ENCODE results near the gene BRD7.

Gene BRD7

DNA sequence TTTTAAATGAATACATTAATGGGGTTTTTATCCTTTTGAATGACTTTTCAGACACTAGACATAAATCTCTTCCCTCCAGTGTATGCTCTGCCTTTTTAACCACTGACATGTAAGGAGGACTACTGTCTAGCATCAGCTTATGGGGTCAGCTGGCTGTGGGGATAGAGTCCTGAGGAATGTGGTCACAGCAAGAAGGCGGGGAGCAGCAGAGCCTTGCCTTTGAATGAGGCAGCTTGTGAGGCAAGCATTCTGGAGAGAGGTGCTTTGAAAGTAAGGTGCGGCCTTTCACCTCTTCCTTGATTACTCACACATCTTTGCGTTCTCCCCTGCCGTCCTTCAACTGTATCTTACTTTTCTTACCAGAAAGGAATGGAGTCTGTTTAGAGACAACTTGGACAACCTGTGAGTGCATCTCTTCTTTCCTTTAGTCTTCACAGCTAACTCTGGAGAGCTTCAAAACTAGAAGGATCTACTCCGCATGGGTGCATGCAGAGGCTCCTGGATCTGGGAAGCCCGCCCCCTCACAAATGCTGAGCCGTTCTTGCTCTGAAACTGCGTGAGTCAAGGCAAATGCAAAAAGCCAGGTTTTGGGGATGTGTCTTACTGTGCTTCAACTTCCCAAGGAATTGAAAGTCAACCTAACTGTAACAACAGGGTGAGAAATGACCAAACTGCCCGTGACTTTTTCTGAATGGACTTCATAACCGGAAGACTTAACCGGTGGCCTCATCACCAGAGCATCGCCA lies 52.5 kb downstream of the BRD7 start:
- no peaks in the 10 kb centered on the region for H3K79me2 ChIP-seq (ENCODE audit: insufficient read depth, low read length)
- H3K9me2 ChIP-seq (replicated peaks; ENCODE audit: low read depth, low read length) = no peaks in the 10 kb centered on the region
- H2AFZ ChIP-seq (ENCODE audit: low read length) = no peak overlapping the region
- no peak overlapping the region for H3K9ac ChIP-seq (ENCODE audit: low read depth, low read length, poor library complexity, severe bottlenecking)
- no peak for TF ChIP-seq EZH2phosphoT487 (IDR thresholded peaks at IDR 0.05; ENCODE audit: borderline replicate concordance)
- TF ChIP-seq, protein P1, sequence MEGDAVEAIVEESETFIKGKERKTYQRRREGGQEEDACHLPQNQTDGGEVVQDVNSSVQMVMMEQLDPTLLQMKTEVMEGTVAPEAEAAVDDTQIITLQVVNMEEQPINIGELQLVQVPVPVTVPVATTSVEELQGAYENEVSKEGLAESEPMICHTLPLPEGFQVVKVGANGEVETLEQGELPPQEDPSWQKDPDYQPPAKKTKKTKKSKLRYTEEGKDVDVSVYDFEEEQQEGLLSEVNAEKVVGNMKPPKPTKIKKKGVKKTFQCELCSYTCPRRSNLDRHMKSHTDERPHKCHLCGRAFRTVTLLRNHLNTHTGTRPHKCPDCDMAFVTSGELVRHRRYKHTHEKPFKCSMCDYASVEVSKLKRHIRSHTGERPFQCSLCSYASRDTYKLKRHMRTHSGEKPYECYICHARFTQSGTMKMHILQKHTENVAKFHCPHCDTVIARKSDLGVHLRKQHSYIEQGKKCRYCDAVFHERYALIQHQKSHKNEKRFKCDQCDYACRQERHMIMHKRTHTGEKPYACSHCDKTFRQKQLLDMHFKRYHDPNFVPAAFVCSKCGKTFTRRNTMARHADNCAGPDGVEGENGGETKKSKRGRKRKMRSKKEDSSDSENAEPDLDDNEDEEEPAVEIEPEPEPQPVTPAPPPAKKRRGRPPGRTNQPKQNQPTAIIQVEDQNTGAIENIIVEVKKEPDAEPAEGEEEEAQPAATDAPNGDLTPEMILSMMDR (conservative IDR thresholded peaks at IDR 0.05; ENCODE audit: low read length) = no peak
- peaks cover 27% of the 10 kb centered on the region for H3K4me1 ChIP-seq (ENCODE audit: insufficient read depth, low read length, poor library complexity, severe bottlenecking)
- H3K36me3 ChIP-seq (ENCODE audit: insufficient read depth, low read length) = peaks cover 88% of the 10 kb centered on the region
- H3K27me3 ChIP-seq (ENCODE audit: insufficient read depth, low read length, poor library complexity, severe bottlenecking) = no peaks in the 10 kb centered on the region
- H4K20me1 ChIP-seq (ENCODE audit: insufficient read depth, low read length, poor library complexity, severe bottlenecking) = no peaks in the 10 kb centered on the region
- no peak overlapping the region for H3K4me2 ChIP-seq (ENCODE audit: low read depth, low read length, poor library complexity, severe bottlenecking)
- no peak overlapping the region for H3K4me3 ChIP-seq (ENCODE audit: low read length, poor library complexity, severe bottlenecking)
- no peaks in the 10 kb centered on the region for H3K9me3 ChIP-seq (ENCODE audit: insufficient read depth, low read depth, low read length)
- peaks cover 9% of the 10 kb centered on the region for H3F3A ChIP-seq (ENCODE audit: low read depth)

DNA sequence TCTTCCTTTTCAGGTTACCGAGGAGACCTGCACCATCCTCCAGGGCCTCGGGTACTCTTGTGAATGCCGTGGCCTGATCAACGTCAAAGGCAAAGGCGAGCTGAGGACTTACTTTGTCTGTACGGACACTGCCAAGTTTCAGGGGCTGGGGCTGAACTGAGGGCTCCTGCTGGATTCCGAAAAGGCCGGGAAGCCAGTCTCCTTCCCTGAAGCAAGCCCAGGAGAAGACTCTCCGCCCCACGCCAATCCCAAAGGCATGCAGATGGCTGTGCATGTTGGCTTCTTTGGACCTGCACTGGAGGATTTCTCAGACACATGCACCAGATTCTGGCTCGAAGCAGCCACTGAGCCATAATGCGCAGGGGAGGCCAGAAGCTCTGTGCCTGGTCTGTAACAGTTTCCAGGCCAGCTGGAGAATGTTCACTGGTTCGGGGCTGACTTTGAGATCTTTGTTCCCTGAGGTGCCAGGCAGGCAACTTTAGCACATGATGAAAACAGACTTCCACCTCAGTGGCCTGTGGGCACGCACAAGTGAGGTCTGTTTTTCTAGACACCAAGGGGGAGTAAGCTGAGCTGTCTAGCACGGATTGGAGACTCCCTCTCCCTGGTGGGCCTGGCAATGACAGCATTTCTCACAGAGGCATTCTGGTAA lies 53.3 kb downstream of the BRD7 start:
- no peak overlapping the region for H2AFZ ChIP-seq (ENCODE audit: low read length)
- H3K9ac ChIP-seq (ENCODE audit: low read depth, low read length, poor library complexity, severe bottlenecking) = no peak overlapping the region
- no peaks in the 10 kb centered on the region for H3K9me2 ChIP-seq (replicated peaks; ENCODE audit: low read depth, low read length)
- peaks cover 87% of the 10 kb centered on the region for H3K36me3 ChIP-seq (ENCODE audit: insufficient read depth, low read length)
- H3K4me1 ChIP-seq (ENCODE audit: insufficient read depth, low read length, poor library complexity, severe bottlenecking) = peaks cover 23% of the 10 kb centered on the region
- H3K9me3 ChIP-seq (ENCODE audit: insufficient read depth, low read depth, low read length) = no peaks in the 10 kb centered on the region
- TF ChIP-seq, protein P1 (conservative IDR thresholded peaks at IDR 0.05; ENCODE audit: low read length) = no peak
- no peak for TF ChIP-seq EZH2phosphoT487 (IDR thresholded peaks at IDR 0.05; ENCODE audit: borderline replicate concordance)
- no peak overlapping the region for H3K4me3 ChIP-seq (ENCODE audit: low read length, poor library complexity, severe bottlenecking)
- no peaks in the 10 kb centered on the region for H4K20me1 ChIP-seq (ENCODE audit: insufficient read depth, low read length, poor library complexity, severe bottlenecking)
- H3K79me2 ChIP-seq (ENCODE audit: insufficient read depth, low read length) = no peaks in the 10 kb centered on the region
- H3K4me2 ChIP-seq (ENCODE audit: low read depth, low read length, poor library complexity, severe bottlenecking) = no peak overlapping the region
- H3F3A ChIP-seq (ENCODE audit: low read depth) = peaks cover 9% of the 10 kb centered on the region
- no peaks in the 10 kb centered on the region for H3K27me3 ChIP-seq (ENCODE audit: insufficient read depth, low read length, poor library complexity, severe bottlenecking)

DNA sequence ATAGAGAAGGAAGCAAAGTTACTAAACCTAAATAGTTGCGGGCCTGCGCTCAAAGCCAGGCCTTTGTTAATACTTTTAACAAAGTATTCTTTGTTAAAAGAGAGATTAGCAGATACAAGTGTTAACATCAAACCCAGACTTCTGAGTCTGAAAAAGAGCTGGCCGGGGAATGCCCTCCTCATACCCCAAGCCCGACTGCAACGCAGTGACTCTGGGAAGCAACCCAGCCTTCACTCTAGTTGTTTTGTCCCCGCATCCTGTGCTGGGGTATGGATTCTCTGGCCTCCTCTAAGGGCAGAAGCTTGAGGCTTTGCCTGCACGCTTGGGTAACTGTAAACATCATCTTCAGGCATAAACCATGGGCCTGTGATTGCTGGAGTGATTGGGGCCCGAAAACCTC lies 54.1 kb downstream of the BRD7 start:
- no peaks in the 10 kb centered on the region for H3K79me2 ChIP-seq (ENCODE audit: insufficient read depth, low read length)
- H2AFZ ChIP-seq (ENCODE audit: low read length) = no peak overlapping the region
- H3K27me3 ChIP-seq (ENCODE audit: insufficient read depth, low read length, poor library complexity, severe bottlenecking) = no peaks in the 10 kb centered on the region
- no peak overlapping the region for H3K4me3 ChIP-seq (ENCODE audit: low read length, poor library complexity, severe bottlenecking)
- TF ChIP-seq EZH2phosphoT487 (IDR thresholded peaks at IDR 0.05; ENCODE audit: borderline replicate concordance) = no peak
- no peaks in the 10 kb centered on the region for H3K9me3 ChIP-seq (ENCODE audit: insufficient read depth, low read depth, low read length)
- peaks cover 15% of the 10 kb centered on the region for H3K4me1 ChIP-seq (ENCODE audit: insufficient read depth, low read length, poor library complexity, severe bottlenecking)
- H3K4me2 ChIP-seq (ENCODE audit: low read depth, low read length, poor library complexity, severe bottlenecking) = no peak overlapping the region
- no peaks in the 10 kb centered on the region for H4K20me1 ChIP-seq (ENCODE audit: insufficient read depth, low read length, poor library complexity, severe bottlenecking)
- H3F3A ChIP-seq (ENCODE audit: low read depth) = peaks cover 9% of the 10 kb centered on the region
- peaks cover 79% of the 10 kb centered on the region for H3K36me3 ChIP-seq (ENCODE audit: insufficient read depth, low read length)
- H3K9ac ChIP-seq (ENCODE audit: low read depth, low read length, poor library complexity, severe bottlenecking) = no peak overlapping the region
- no peaks in the 10 kb centered on the region for H3K9me2 ChIP-seq (replicated peaks; ENCODE audit: low read depth, low read length)

Data from Loucy (cell line).